ENCODE measurements around the gene COG6.
A peak's percentile ranks its signal among the peaks of the same experiment; 100 is the strongest.

COG6 gene

DNA sequence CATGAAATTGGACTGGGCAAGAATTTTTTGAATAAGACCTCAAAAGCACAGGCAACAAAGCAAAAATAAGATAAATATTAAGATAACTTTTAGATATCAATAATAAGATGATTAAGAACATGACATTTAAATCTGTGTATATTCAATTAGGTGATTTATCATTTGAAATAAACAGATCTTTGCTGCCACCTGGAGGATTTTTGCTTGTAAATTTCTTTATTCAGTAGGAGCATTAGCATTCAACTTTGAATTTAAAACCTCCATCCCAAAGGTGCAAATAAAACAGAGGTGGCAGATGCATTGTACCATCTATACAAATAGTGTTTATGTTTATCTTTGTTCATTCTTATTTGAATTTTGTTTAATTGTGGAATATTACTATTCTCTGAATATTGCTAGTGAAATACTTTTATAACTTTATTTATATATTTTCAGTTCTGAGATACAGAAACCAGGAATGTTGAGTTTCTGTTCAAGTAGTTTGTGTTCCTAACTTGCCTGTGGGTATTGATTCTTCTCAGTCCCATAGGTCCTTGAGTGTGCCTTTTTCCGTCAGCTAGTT lies 20.9 kb downstream of the COG6 start:
- peak; percentile 49 for DNase-seq (ENCODE audit: low read depth, low spot score)

GRCh38 chr13:39682310-39682709 lies 26.8 kb downstream of the COG6 start:
- no peak for DNase-seq (ENCODE audit: low read depth, low spot score)

GRCh38 chr13:39682788-39683187 lies 27.3 kb downstream of the COG6 start:
- no peak for DNase-seq (ENCODE audit: low read depth, low spot score)

DNA sequence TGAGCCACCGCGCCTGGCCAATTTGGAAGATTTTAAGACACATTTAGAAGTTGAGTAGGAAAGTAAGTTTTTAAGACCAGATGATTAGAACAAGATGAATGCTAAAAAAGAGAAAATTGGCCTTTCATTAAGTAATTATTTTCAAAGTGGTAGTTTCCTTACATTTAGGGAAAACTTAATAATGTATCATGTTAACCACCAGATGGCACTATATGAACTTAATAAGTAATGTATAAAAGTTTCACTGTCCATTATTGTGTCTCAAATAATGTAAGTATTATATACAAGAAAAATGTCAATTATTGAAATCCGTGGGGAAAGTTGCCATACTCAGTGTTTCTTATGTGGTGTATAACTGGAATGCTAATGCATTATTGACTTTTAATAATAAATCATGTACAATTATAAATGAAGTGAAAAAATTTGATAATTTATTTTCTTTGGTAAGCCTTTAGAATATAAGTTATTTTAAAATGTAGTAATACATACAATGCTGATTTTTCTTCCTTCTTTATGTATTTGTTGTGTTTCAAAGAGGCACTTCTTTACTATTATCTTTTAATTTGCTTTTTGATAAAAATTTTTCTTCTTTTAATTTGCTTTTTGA lies 29.2 kb downstream of the COG6 start:
- peak; percentile 6 for DNase-seq (ENCODE audit: low read depth, low spot score)

DNA sequence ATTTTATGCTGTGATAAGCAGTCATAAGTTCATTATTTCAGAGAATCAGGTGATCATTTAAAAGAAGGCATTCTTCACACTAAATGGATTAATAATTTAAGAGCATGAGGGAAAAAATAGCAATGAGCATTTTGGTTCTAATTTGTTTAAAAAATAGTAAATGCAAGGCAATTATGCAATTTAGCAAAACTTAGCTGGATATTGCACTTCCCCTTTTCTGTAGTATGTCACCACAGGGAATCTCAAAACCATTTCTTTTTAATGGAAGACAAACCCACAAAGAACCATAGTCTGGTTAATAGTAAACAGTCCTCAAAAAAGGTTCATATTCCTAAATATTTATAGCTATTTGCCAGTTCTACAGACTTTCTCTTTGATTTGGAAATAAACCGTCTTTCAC lies 30.2 kb downstream of the COG6 start:
- no peak for DNase-seq (ENCODE audit: low read depth, low spot score)

- DNase-seq (ENCODE audit: low read depth, low spot score) = no peak
Observed at GRCh38 chr13:39688278-39688677, 32.8 kb downstream of the COG6 start.

GRCh38 chr13:39688699-39689405 lies 33.4 kb downstream of the COG6 start:
- no peak for DNase-seq (ENCODE audit: low read depth, low spot score)

DNA sequence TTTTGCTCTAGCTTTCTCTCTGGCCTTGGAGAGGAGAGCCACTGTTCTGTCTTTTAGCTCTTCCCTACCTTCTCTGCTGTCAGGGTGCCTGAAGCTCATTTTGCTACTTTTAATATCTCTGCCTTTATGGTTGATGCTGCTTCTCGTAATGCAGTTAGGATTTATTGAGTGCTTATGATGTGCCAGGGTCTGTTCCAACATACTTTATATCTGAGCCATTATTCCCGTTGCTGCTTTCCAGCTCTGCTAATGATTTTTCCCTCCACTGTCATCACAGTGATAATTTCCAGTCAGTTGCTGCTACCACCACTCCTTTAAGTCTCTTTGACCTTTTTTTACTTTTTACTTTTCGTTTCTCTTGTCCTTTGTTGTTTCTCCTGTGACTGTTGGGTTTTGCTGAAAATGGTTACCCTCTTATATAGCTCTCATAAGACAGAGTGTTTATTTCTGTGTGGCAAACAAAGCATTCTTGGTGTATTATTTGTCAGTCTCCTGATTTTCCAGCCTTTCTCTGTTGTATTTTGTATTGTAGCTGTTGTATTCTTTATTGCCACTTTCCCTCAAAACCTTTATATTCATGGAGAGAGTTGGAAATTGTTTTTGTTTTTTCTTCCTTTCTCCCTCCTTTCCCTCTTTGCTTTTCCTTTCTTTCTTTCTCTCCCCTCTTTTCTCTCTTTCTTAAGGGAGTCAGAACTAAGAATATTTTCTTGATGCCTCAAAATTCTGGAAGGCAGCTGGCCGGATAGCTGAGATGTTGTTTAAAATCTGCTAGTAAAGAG lies 37.4 kb downstream of the COG6 start:
- DNase-seq (ENCODE audit: low read depth, low spot score) = no peak

GRCh38 chr13:39699274-39699673 lies 43.8 kb downstream of the COG6 start:
- no peak for DNase-seq (ENCODE audit: low read depth, low spot score)

DNA sequence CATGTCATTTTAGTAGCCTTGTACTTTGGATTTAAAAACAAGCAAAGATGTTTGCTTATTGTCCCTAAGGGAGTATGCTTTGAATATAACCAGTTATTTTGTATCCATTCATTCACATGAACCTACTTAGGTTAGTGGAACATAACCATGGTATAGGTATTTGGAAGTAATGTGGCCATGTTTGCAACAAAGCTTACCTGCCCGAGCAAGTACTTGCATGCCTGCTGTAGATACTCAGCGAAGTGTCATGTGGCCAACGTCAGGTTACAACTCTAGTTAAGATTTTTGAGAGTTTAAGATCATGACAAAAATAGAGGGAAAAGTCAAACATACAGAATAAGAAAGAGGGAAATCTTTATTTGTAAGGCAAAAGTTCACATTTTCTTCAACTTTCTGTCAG lies 57.2 kb downstream of the COG6 start:
- DNase-seq (ENCODE audit: low read depth, low spot score) = no peak

DNA sequence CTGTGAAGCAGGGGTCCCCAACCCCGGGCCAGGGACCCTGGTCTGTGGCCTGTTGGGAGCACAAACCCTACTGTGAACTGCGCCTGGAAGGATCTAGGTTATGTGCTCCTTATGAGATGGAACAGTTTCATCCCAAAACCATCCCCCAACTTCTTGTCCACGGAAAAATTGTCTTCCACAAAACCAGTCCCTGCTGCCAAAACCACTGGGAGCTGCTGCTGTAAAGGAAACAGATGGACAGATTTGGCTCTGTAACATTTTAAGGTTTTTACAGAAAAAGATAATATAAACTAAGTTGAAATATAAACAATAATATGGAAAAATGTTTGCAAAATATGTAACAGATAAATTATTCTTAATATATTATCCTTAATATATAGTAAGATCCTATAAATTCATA lies 73.7 kb downstream of the COG6 start:
- DNase-seq (ENCODE audit: low read depth, low spot score) = no peak

- DNase-seq (ENCODE audit: low read depth, low spot score) = no peak
Observed at GRCh38 chr13:39734952-39735351, 79.5 kb downstream of the COG6 start.

DNA sequence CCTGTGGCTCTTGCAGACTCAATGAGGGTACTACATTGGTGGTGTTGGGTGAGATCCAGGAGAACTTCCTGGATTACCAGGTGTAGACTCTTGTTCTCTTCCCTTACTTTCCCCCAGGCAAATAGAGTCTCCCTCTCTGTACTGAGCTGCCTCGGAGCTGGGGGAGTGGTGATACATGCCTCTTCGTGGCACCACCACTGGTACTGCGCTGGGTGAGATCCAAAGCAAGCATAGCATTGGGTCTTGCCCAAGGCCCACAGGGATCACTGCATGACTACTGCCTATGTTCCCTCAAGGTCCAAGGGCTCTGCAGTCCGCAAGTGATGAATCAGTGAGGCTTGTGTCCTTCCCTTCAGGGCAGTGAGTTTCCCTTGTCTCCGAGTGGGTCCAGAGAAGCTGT lies 81.6 kb downstream of the COG6 start:
- DNase-seq (ENCODE audit: low read depth, low spot score) = no peak

DNA sequence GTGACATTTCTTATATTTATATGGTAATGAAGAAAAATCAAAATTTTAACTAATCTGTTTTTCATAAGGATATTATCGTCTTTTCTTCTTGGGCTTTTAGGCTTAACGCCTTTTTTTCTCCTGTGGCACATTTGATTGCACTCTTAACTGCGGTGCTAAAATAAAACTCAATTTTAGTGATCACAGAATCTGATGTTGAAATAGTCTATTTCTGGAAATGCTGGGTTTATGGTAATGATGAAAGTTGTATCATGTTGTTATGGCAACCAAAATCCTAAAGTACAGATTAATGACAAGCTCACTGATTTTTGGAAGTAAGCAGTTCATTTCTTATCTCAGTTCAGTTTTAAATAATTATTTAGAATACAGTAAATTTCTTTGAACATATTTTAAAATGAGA lies 85.3 kb downstream of the COG6 start:
- DNase-seq (ENCODE audit: low read depth, low spot score) = no peak

GRCh38 chr13:39748961-39749360 lies 93.5 kb downstream of the COG6 start:
- no peak for DNase-seq (ENCODE audit: low read depth, low spot score)

GRCh38 chr13:39749528-39749927 lies 94.1 kb downstream of the COG6 start:
- no peak for DNase-seq (ENCODE audit: low read depth, low spot score)

DNA sequence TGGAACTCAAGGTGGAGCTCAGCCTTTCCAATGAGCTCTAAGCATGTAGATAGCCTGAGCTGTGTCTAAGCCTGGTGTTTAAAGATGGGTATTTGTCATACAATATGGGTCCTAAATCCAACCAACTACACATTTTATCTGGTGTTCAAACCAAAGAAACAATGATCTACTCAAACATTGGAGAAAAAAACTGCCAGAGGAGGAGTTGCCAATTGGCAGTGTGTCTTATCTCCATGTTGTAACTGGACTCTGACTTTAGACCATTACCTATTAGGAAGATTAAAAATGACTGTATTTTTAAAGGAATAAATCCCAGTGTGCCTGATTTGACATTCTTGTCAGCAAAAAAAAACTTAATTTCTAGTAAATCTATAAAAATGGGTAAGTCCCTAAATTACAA lies 96.3 kb downstream of the COG6 start:
- no peak for DNase-seq (ENCODE audit: low read depth, low spot score)

GRCh38 chr13:39760521-39760920 lies 105.1 kb downstream of the COG6 start:
- DNase-seq (ENCODE audit: low read depth, low spot score) = no peak

DNA sequence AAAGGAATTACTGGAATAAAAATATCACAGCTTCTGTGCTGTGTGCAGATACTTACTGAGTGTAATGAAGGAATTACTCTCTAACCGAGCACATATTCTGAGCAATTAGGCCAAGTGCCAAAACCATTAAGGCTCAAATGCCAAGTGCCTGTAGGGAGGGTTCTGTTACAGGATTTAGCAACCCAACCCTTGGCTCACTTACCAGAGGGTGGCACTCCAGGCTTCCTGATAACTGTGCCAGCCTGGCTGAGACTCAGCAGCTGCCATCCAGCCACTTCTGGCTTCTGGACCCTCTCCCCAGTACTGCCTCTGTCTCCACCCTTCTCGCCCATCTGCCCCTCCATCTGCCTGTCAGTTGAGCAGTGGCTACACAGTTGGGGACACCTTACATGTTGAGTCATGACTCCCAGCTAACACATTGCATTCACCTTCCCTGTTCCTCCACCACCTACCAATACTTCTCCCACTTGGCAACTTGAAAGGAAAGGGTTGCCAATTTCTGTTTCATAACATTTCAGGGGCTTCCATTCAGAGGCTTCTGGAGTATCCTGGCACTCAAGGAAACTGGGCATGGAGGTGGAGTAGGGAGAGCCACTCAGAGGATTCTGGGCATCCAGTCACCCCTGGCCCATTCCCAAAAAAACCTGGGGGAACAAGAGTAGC lies 110.5 kb downstream of the COG6 start:
- no peak for DNase-seq (ENCODE audit: low read depth, low spot score)

GRCh38 chr13:39766464-39767158 lies 111.1 kb downstream of the COG6 start:
- no peak for DNase-seq (ENCODE audit: low read depth, low spot score)

- no peak for DNase-seq (ENCODE audit: low read depth, low spot score)
Observed at GRCh38 chr13:39767791-39768517, 112.5 kb downstream of the COG6 start.
